ENCODE data around the gene ARID3A.

- TF ChIP-seq CTCF (conservative IDR thresholded peaks at IDR 0.05; ENCODE audit: low read depth, low read length) (no peak), RAD21 (IDR thresholded peaks at IDR 0.05; ENCODE audit: low read length) (no peak), POLR2A (IDR thresholded peaks at IDR 0.05; ENCODE audit: low read depth, low read length) (no peak), BHLHE40 (IDR thresholded peaks at IDR 0.05; ENCODE audit: low read depth, low read length) (no peak), MAFK (IDR thresholded peaks at IDR 0.05; ENCODE audit: low read depth, low read length) (no peak), RCOR1 (IDR thresholded peaks at IDR 0.05; ENCODE audit: insufficient replicate concordance, low read length) (no peak), MXI1 (IDR thresholded peaks at IDR 0.05; ENCODE audit: borderline replicate concordance, low read depth, low read length) (no peak), CEBPB (IDR thresholded peaks at IDR 0.05; ENCODE audit: low read depth, low read length) (no peak), FOS (IDR thresholded peaks at IDR 0.05; ENCODE audit: low read depth, low read length) (no peak), RFX5 (IDR thresholded peaks at IDR 0.05; ENCODE audit: low read depth, low read length) (no peak), CHD1 (IDR thresholded peaks at IDR 0.05; ENCODE audit: low read depth, low read length) (no peak), SMC3 (IDR thresholded peaks at IDR 0.05; ENCODE audit: low read depth, low read length) (no peak), USF2 (IDR thresholded peaks at IDR 0.05; ENCODE audit: low read depth, low read length) (no peak)
These were observed 88.6 kb downstream of the ARID3A start for GRCh38 chr19:1014161-1015060.

Measured in IMR-90 (cell line).